Natural killer cell treated with Interleukin-12 subunit alpha and Interleukin-12 subunit beta and Interleukin-15 and Interleukin-18, amount 100 ng/mL, for 72 hours (primary cell): ENCODE measurements around the gene KCNIP4. TPM values are rescaled to one million over a fixed set of nuclear protein-coding genes. Genes with fewer than 3 reads are reported as not detected.

ENCODE experiments used
- ATAC-seq, 2 donors: fragments of 150-1000 bp; cut with Tn5 transposase in 1 of 2; sonication (Bioruptor Pico), chemical (Tn5 transposase) in 1 of 2; 2 replicates each; pipeline ENCODE4 v1.10.0; 2021
- DNase-seq: peaks from one replicate; pipeline ENCODE4 v3.0.0; 2022; ENCODE audit warnings: low spot score
- H3K27ac Mint-ChIP-seq, 2 donors: 1 replicate in 1 of 2; 2 replicates in 1 of 2; pipeline ENCODE4 v1.8.0; 2022; ENCODE audit warnings: mixed read lengths in 2 of 2, mild to moderate bottlenecking in 1 of 2, moderate library complexity in 1 of 2
- H3K27me3 Mint-ChIP-seq, 2 donors: 1 replicate in 1 of 2; 2 replicates in 1 of 2; pipeline ENCODE4 v1.8.0; 2022; ENCODE audit warnings: mixed read lengths in 2 of 2
- H3K36me3 Mint-ChIP-seq: one replicate; pipeline ENCODE4 v1.8.0; 2022; ENCODE audit warnings: mixed read lengths
- H3K4me1 Mint-ChIP-seq, 2 donors: 1 replicate in 1 of 2; 2 replicates in 1 of 2; pipeline ENCODE4 v1.8.0; 2022; ENCODE audit warnings: low read depth in 2 of 2, mixed read lengths in 2 of 2, mild to moderate bottlenecking in 1 of 2
- H3K4me3 Mint-ChIP-seq: one replicate; pipeline ENCODE4 v1.8.0; 2022; ENCODE audit warnings: mixed read lengths
- H3K9me3 Mint-ChIP-seq: 2 replicates; pipeline ENCODE4 v1.8.0; 2022; ENCODE audit warnings: mixed read lengths
- total RNA-seq, 2 donors: library from RNA; stranded (reverse); gene quantifications; one replicate each; pipeline ENCODE4 v1.2.3, GENCODE V29; 2022

KCNIP4 gene
- total RNA-seq, 2 donors from 2014 or later: not detected

DNA sequence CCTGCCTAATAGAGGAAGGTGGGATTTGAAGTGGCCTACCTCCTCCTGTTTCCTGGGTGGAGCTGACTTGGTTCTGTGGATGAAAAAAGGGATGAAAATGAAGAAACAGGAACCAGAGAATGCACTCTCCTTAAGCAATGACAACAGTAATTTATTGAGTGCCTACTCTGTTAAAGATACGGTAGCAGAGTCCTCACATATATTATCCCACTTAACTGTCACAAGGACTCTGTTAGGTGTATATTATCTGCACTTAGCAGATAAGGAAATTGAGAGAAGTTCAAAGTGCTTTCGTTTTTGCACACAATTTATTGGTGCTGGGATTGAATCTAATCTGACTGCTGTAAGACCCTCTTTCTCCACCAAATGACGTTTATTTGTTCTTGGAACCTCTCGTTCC lies 947.1 kb downstream of the KCNIP4 start:
- peaks cover 0 to 6% of the 10 kb centered on the region in 2 donors for H3K4me1 Mint-ChIP-seq
- no peak for DNase-seq
- peaks cover 17% of the 10 kb centered on the region for H3K36me3 Mint-ChIP-seq
- no peak for ATAC-seq
- no peak overlapping the region for H3K4me3 Mint-ChIP-seq
- peaks cover 6% of the 10 kb centered on the region for H3K9me3 Mint-ChIP-seq
- H3K27ac Mint-ChIP-seq: peak overlapping the region in 1 of 2 donors; percentile 11
- peaks cover 0 to 2% of the 10 kb centered on the region in 2 donors for H3K27me3 Mint-ChIP-seq

GRCh38 chr4:20997886-20998285 lies 950.7 kb downstream of the KCNIP4 start:
- H3K27ac Mint-ChIP-seq: no peak overlapping the region
- no peak for DNase-seq
- H3K4me3 Mint-ChIP-seq: no peak overlapping the region
- no peaks in the 10 kb centered on the region for H3K9me3 Mint-ChIP-seq
- peaks cover 0 to 1% of the 10 kb centered on the region in 2 donors for H3K4me1 Mint-ChIP-seq
- no peak for ATAC-seq
- peaks cover 0 to 2% of the 10 kb centered on the region in 2 donors for H3K27me3 Mint-ChIP-seq
- peaks cover 5% of the 10 kb centered on the region for H3K36me3 Mint-ChIP-seq

DNA sequence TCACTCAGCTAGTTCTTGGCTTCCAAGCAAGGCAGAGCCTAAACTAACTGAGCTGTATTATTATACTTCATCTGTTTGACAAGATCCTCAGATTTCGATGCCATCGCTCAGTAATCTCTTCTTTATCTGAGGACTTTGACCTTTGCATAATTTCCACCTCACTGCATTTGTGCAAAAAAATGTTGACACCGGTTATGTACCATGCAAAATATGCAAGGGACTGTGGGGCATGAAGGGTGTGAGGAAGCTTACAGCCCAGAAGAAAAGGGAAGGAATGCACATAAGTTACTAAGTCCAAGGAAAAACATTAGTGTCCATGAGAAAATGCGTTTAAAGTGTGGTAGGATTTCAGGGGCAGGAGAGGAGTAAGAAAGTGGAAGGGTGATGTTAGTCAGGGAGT lies 953.0 kb downstream of the KCNIP4 start:
- Mint-ChIP-seq H3K9me3 (peaks cover 3% of the 10 kb centered on the region), H3K36me3 (peaks cover 9% of the 10 kb centered on the region), H3K27ac (no peak overlapping the region), H3K4me3 (no peak overlapping the region), H3K27me3 (peaks cover 0 to 2% of the 10 kb centered on the region in 2 donors), H3K4me1 (peaks cover 0 to 8% of the 10 kb centered on the region in 2 donors)
- ATAC-seq (no peak), DNase-seq (no peak)

DNA sequence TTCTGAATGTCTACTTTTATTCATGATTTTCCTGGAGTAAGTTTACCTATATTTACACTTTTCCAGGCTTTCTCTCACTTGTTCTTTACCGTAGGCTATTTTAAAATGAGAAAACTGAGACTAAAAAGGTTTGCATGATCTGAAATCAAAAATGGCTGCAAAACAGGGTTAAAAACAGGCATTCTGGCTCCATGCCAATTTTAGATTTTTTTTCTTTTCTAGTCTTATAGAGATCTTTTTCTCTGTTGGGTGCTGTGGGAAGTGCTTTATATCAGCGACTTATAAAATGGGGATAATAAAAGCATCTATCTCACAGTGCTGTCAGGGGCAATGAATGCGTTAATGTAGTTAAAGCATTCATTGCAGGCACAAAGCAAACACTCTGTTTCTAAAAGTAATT lies 953.6 kb downstream of the KCNIP4 start:
- peaks cover 0 to 8% of the 10 kb centered on the region in 2 donors for H3K4me1 Mint-ChIP-seq
- no peak for DNase-seq
- no peak overlapping the region for H3K27ac Mint-ChIP-seq
- ATAC-seq: no peak
- H3K36me3 Mint-ChIP-seq: peaks cover 9% of the 10 kb centered on the region
- no peak overlapping the region for H3K4me3 Mint-ChIP-seq
- peaks cover 0 to 2% of the 10 kb centered on the region in 2 donors for H3K27me3 Mint-ChIP-seq
- H3K9me3 Mint-ChIP-seq: peaks cover 3% of the 10 kb centered on the region

DNA sequence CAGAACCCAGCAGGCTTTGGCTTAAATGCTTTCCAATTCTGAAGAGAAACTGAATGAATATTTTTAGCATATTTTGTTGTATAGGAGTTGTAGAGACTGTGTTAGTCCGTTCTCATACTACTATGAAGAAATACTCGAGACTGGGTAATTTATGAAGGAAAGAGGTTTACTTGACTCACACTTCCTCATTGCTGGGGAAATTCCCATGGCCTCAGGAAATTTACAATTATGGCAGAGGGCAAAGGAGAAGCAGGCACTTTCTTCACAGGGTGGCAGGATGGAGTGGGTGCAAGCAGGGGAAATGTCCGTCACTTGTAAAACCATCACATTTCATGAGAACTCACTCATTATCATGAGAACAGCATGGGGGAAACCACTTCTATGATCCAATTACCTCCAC lies 956.6 kb downstream of the KCNIP4 start:
- H3K27me3 Mint-ChIP-seq: no peaks in the 10 kb centered on the region
- H3K36me3 Mint-ChIP-seq: peaks cover 4% of the 10 kb centered on the region
- H3K4me1 Mint-ChIP-seq: peaks cover 0 to 8% of the 10 kb centered on the region in 2 donors
- H3K4me3 Mint-ChIP-seq: no peak overlapping the region
- peaks cover 3% of the 10 kb centered on the region for H3K9me3 Mint-ChIP-seq
- peak overlapping the region in 1 of 2 donors; percentile 68 for H3K27ac Mint-ChIP-seq
- DNase-seq: no peak
- peak in 1 of 2 donors; percentile 77 for ATAC-seq

DNA sequence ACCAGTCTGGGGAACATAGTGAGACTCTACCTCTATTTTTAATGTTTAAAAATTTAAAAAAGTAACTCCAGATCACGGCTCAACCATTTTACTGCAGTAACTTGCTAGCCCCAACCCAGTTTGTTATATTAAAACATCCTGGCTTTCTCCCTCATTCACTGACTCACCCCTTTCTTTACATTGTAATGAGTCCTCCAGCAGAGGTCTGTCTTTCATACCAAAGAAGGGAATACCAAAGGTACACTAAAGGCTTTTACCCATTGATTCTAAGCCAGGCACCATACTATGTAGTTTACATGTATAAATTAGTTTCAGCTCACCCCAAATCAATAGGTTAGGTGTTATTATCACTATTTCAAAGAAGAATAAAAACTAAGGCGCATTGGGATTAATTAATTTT lies 961.4 kb downstream of the KCNIP4 start:
- peaks cover 4% of the 10 kb centered on the region for H3K36me3 Mint-ChIP-seq
- H3K27me3 Mint-ChIP-seq: peaks cover 0 to 8% of the 10 kb centered on the region in 2 donors
- ATAC-seq: no peak
- no peak overlapping the region for H3K4me3 Mint-ChIP-seq
- H3K27ac Mint-ChIP-seq: no peak overlapping the region
- H3K4me1 Mint-ChIP-seq: peaks cover 0 to 7% of the 10 kb centered on the region in 2 donors
- DNase-seq: no peak
- peaks cover 3% of the 10 kb centered on the region for H3K9me3 Mint-ChIP-seq

DNA sequence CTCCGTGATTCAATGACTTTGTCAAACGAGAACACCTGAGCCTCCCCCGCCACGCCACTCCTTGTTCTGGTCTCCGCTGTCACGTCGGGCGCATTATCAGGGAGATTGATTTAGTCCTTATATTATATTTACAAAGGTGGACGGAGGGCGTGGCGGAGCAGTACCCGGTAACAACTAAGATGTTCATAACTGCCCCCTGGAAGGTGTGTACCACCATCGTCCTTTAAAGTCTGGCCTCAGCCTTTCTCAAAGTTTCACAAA lies 964.1 kb downstream of the KCNIP4 start:
- H3K27me3 Mint-ChIP-seq: peaks cover 0 to 8% of the 10 kb centered on the region in 2 donors

GRCh38 chr4:20983763-20984575 lies 964.6 kb downstream of the KCNIP4 start:
- ATAC-seq (no peak), DNase-seq (no peak)
- no peaks in the 10 kb centered on the region for H3K4me1 Mint-ChIP-seq
- no peak overlapping the region for H3K4me3 Mint-ChIP-seq
- H3K36me3 Mint-ChIP-seq: no peaks in the 10 kb centered on the region
- H3K27ac Mint-ChIP-seq: no peak overlapping the region
- peaks cover 0 to 8% of the 10 kb centered on the region in 2 donors for H3K27me3 Mint-ChIP-seq
- H3K9me3 Mint-ChIP-seq: no peaks in the 10 kb centered on the region

More for the DNA sequence above, 964.1 kb downstream of the KCNIP4 start:
- ATAC-seq: no peak
- H3K4me3 Mint-ChIP-seq: no peak overlapping the region
- no peaks in the 10 kb centered on the region for H3K9me3 Mint-ChIP-seq
- H3K27ac Mint-ChIP-seq: no peak overlapping the region
- no peak for DNase-seq
- no peaks in the 10 kb centered on the region for H3K36me3 Mint-ChIP-seq
- no peaks in the 10 kb centered on the region for H3K4me1 Mint-ChIP-seq

DNA sequence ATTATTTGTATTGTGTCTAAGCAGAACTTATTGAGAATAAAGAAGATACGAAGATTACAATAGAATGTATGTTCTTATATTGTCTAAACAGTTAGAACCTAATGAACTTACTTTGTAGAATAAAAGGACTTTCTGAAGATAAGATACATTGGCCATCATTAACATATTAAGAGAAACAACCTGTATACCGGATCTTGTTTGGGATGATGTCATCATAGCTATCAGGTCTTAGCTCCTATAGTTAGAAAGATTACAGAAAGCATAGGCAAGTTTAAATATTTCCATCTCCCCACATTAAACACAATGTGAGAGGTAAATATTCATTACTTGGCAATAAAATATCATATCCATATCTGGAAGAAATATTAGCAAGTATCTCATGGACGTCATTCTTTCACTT lies 966.0 kb downstream of the KCNIP4 start:
- Mint-ChIP-seq H3K36me3 (no peaks in the 10 kb centered on the region), H3K27ac (no peak overlapping the region), H3K27me3 (peaks cover 0 to 8% of the 10 kb centered on the region in 2 donors), H3K4me1 (no peaks in the 10 kb centered on the region), H3K9me3 (no peaks in the 10 kb centered on the region), H3K4me3 (no peak overlapping the region)
- no peak for DNase-seq
- ATAC-seq: no peak

DNA sequence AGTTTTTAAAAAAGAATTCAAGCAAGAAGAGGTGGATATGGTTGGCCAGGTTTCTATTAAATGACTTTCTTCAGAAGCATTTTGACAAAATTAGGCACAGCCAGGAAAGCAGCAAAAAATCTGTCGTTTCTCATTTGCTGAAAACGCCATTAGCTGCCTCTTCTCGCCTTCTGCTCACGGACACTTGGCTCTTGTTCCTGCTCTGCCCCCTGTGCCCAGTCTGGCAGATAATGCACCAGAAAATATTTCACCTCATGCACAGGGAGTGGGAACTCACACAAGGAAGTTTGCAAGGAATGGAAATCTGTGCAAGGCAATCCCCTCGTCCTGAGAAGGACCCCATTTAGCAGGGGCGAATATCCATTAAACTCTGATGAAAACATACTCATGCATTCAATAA lies 988.3 kb downstream of the KCNIP4 start:
- DNase-seq: no peak
- no peaks in the 10 kb centered on the region for H3K4me1 Mint-ChIP-seq
- no peak for ATAC-seq
- peaks cover 0 to 4% of the 10 kb centered on the region in 2 donors for H3K27me3 Mint-ChIP-seq
- H3K4me3 Mint-ChIP-seq: no peak overlapping the region
- no peaks in the 10 kb centered on the region for H3K36me3 Mint-ChIP-seq
- H3K9me3 Mint-ChIP-seq: no peaks in the 10 kb centered on the region
- H3K27ac Mint-ChIP-seq: no peak overlapping the region

DNA sequence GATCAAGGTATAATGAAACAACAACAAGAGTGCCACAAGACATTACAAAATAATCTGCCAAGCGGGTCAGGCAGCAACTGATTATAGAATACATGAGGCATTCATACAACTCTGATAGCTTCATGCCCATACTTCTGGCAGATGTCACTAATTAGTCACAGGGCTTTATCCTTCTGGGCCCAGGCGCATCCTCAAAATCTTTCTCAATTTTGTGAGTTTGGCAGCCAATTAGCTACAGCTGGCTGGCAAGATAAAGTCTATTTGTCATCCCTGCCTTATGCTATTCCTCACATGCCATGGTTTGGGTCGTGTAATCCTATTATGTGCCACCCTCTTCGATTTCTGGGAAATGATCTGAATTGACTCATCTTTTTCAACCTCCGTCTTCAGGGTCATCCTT lies 994.0 kb downstream of the KCNIP4 start:
- H3K4me1 Mint-ChIP-seq: peaks cover 7 to 8% of the 10 kb centered on the region in 2 donors
- H3K27ac Mint-ChIP-seq: no peak overlapping the region
- no peaks in the 10 kb centered on the region for H3K36me3 Mint-ChIP-seq
- peaks cover 2% of the 10 kb centered on the region for H3K9me3 Mint-ChIP-seq
- ATAC-seq (no peak), DNase-seq (no peak)
- H3K27me3 Mint-ChIP-seq: peaks cover 0 to 5% of the 10 kb centered on the region in 2 donors
- H3K4me3 Mint-ChIP-seq: no peak overlapping the region

DNA sequence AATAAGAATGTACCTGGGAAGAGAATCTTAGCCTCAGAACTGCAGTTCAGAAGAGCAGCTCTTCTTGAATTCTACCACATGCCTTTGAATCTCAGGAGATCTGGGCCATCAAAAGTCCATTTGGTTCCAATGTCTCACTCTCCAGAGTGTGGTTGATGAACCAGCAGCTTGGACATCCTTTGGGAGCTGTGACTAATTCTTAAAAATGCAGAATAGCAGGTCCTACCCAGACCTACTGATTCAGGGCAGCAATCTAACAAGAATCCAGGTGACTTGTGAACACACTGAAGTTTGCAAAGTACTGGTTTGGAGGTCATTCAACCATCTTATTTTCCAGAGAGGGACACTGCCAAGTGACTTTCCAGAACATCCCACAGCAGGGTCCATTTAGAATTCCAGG lies 1003.6 kb downstream of the KCNIP4 start:
- ATAC-seq (no peak), DNase-seq (no peak)
- Mint-ChIP-seq H3K4me3 (no peak overlapping the region), H3K27me3 (no peaks in the 10 kb centered on the region), H3K4me1 (no peaks in the 10 kb centered on the region), H3K9me3 (no peaks in the 10 kb centered on the region), H3K36me3 (no peaks in the 10 kb centered on the region), H3K27ac (no peak overlapping the region)

- Mint-ChIP-seq H3K4me3 (no peak overlapping the region), H3K27me3 (no peaks in the 10 kb centered on the region), H3K9me3 (no peaks in the 10 kb centered on the region), H3K27ac (no peak overlapping the region), H3K4me1 (no peaks in the 10 kb centered on the region), H3K36me3 (no peaks in the 10 kb centered on the region)
- ATAC-seq (no peak), DNase-seq (no peak)
Observed at GRCh38 chr4:20944451-20944850, 1004.1 kb downstream of the KCNIP4 start.

GRCh38 chr4:20938204-20938603 lies 1010.4 kb downstream of the KCNIP4 start:
- Mint-ChIP-seq H3K27ac (no peak overlapping the region), H3K27me3 (no peaks in the 10 kb centered on the region), H3K9me3 (no peaks in the 10 kb centered on the region), H3K36me3 (no peaks in the 10 kb centered on the region), H3K4me1 (peaks cover 0 to 2% of the 10 kb centered on the region in 2 donors), H3K4me3 (no peak overlapping the region)
- DNase-seq (no peak), ATAC-seq (no peak)

DNA sequence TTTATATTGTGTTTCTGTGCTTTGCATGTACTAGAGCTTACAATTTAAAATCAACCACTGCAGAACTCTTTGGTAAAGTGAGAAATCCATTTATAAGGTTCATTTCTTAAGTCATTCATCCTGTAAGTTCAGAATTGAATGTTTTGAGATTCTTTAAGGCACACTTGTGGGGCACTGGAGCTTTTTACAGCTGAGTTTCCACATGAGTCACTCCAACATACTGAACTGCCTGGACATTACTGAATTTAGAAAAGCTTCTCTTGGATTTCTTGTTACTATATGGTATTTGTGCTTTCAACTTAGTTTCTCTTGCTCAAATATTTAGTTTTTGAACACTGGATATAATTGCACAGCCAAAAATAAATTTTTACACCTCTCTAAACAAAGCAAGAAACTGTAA lies 1022.0 kb downstream of the KCNIP4 start:
- Mint-ChIP-seq H3K4me1 (no peaks in the 10 kb centered on the region), H3K36me3 (peaks cover 6% of the 10 kb centered on the region), H3K27me3 (no peaks in the 10 kb centered on the region), H3K27ac (no peak overlapping the region), H3K9me3 (peaks cover 2% of the 10 kb centered on the region), H3K4me3 (no peak overlapping the region)
- no peak for ATAC-seq
- no peak for DNase-seq
